Heart right ventricle (tissue), 16 donors: ENCODE data around the gene COX4I2. TPM values are rescaled to one million over a fixed set of nuclear protein-coding genes. Genes with fewer than 3 reads are reported as not detected.
A peak's percentile ranks its signal among the peaks of the same experiment; 100 is the strongest.

Experiments used
- ATAC-seq, 8 donors: fragments of 200-7000 bp; cut with Tn5 transposase; one replicate each; pipeline ENCODE4 v1.9.1; 2020; ENCODE audit warnings: mild to moderate bottlenecking in 8 of 8, moderate library complexity in 8 of 8, moderate number of reproducible peaks in 1 of 8
- DNase-seq, 2 donors: peaks; one replicate each; pipeline ENCODE4 v3.0.0-alpha.2; 2020
- H3K27ac ChIP-seq, 10 donors: fragments of 200-600 bp; sonication (generic) in 2 of 10; one replicate each; pipeline versions ENCODE4 v1.5.0 to v1.8.0; 2020 to 2022; ENCODE audit warnings: mild to moderate bottlenecking in 3 of 10
- H3K27me3 ChIP-seq, 7 donors: fragments of 200-600 bp; one replicate each; pipeline ENCODE4 v1.8.0; 2021 to 2022; ENCODE audit warnings: mild to moderate bottlenecking in 2 of 7
- H3K36me3 ChIP-seq, 9 donors: fragments of 200-600 bp; sonication (generic) in 1 of 9; one replicate each; pipeline versions ENCODE4 v1.5.0 to v1.8.0; 2020 to 2022; ENCODE audit warnings: mild to moderate bottlenecking in 2 of 9
- H3K4me1 ChIP-seq, 9 donors: fragments of 200-600 bp; sonication (generic) in 1 of 9; one replicate each; pipeline versions ENCODE4 v1.5.0 to v1.8.0; 2020 to 2022; ENCODE audit warnings: mild to moderate bottlenecking in 4 of 9
- H3K4me3 ChIP-seq, 10 donors: fragments of 200-600 bp; sonication (generic) in 2 of 10; one replicate each; pipeline versions ENCODE4 v1.5.0 to v1.8.0; 2020 to 2022; ENCODE audit warnings: mild to moderate bottlenecking in 7 of 10, moderate library complexity in 2 of 10
- H3K9me3 ChIP-seq, 11 donors: fragments of 200-600 bp in 10 of 11; sonication (generic) in 2 of 11; one replicate each; pipeline versions ENCODE4 v1.5.0 to v1.8.0; 2013 to 2022; ENCODE audit warnings: mild to moderate bottlenecking in 2 of 11, control low read depth in 1 of 11, moderate library complexity in 1 of 11
- CTCF ChIP-seq, 9 donors: fragments of 200-600 bp; sonication (generic) in 2 of 9; IDR thresholded peaks; one replicate each; pipeline versions ENCODE4 v1.5.0 to v1.8.0; 2021 to 2022; ENCODE audit warnings: antibody characterized with exemption in 9 of 9, mild to moderate bottlenecking in 5 of 9, moderate library complexity in 1 of 9
- WGBS, 2 donors: extraction: QIAGEN DNeasy Blood & Tissue Kit; methylation state at CpG; one replicate each; pipeline ENCODE4 v1.1.7; 2013; ENCODE audit warnings: inconsistent platforms in 1 of 2; 5-methylcytosine and 5-hydroxymethylcytosine counted together
- intact Hi-C, 10 donors: fragments of 100-400 bp; cut with DNase I; formaldehyde crosslinking; loops; one replicate each; pipeline versions ENCODE4 v1.11.1 to v1.14.2; 2022
- long read RNA-seq, 3 donors: library from polyadenylated mRNA; unstranded; transcript quantifications; one replicate each; pipeline ENCODE4 v2.0.0, GENCODE V29; 2020 to 2021
- polyA plus RNA-seq, 2 donors: library from polyadenylated mRNA; stranded (reverse); fragments of 200-250 nt; gene quantifications; one replicate each; pipeline ENCODE4 v1.2.3, GENCODE V29; 2013
- total RNA-seq, 10 donors: library from RNA; stranded (reverse); fragmentation: NEBNext Ultra II Directional in 3 of 10; extraction: Animal tissue kit (Norgen Biotek cat#: 25700) in 3 of 10; gene quantifications; one replicate each; pipeline versions ENCODE4 v1.2.1 to v1.2.4, GENCODE V29; 2021 to 2023
- donor health status: Arrhythmogenic right ventricular cardiomyopathy.
- donor health status: ischemic (EF 13 %, LVEDD 7.1; RV severe dilation, severe dysfunction).
- donor health status: healthy with polysubstance abuse.
- donor health status: DM: no; HTN: yes; CAD: no.
- donor health status: DM: no; HTN: no; CAD: no.
- donor health status: ischemic (EF 25% LVEDD 6.9; RV normal size, moderate dysfunction).
- donor health status: ischemic (EF 25% LVEDD 5.7; RV mildly dilated, moderate dysfunction).
- donor health status: healthy.
- donor health status: DM: yes; HTN: yes; CAD: no.
- donor health status: Ischemic cardiomyopathy.
- donor health status: ischemic (EF 35%, LVEDD 5.7; RV mildly dilated, moderate dysfunction).
- donor health status: nonischemic (EF 11% LVEDD 7.7; RV severe dilation, severe dysfunction).
- donor health status: DM: yes; HTN: yes; CAD: no.
- donor health status: PGD.
- donor health status: ischemic (EF 29% LVEDD 5.4; RV normal size, mild dysfunction).
- donor health status: nonischemic (EF 23%, LVEDD 6.1; RV moderate dilation, normal function).

Gene COX4I2
- 10 to 100 TPM in 3 of 10 donors, 1 to 10 TPM in 7; 3.8 to 20.1 (median 7.5) TPM for total RNA-seq
- polyA plus RNA-seq: 100 to 1,000 TPM in 1 of 2 donors, 10 to 100 TPM in 1; 30.4 to 103 TPM
- long read RNA-seq, donor 1, transcript COX4I2-201 (5 exons, 693 nt): major isoform, 7 of 8 reads
- long read RNA-seq, donor 1, partial matches to known transcripts: 0 of 8 reads
- long read RNA-seq, donor 1, other reads (novel, unspliced or antisense): 1 of 8 reads
- long read RNA-seq, donor 2, partial matches to known transcripts: 1 of 6 reads
- long read RNA-seq, donor 2, other reads (novel, unspliced or antisense): 0 of 6 reads
- long read RNA-seq, donor 3, partial matches to known transcripts: 1 of 3 reads
- long read RNA-seq, donor 3, other reads (novel, unspliced or antisense): 1 of 3 reads

DNA sequence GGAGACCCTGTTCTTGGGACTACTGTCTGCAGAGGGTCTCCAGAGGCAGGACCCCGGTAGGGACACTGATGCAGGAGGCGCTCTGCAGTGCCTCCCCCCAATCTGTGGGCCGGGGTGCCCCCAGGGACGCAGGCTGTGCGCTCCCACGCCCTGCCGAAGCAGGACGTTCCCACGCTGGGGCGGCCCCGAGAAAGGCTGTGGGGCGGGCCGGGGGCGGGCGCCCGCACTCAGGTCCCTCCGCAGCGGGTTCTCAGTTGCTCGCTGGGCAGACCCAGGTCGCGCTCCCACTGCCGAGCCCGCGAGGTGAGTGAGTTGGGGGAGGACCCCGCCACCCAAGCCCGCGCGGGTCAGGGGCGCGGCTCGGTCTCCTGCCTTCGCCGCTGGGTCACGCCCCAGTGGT, at the start of gene COX4I2:
Gene COX4I2, plus strand, starts transcription at position 253 of the 400 bp plus-strand sequence. CDS start 1,106 bp downstream, outside the sequence.
- H3K4me3 ChIP-seq: peak within 1 kb of the TSS in 9 of 10 donors; percentile 28 to 58 (median 41)
- H3K9me3 ChIP-seq: no peaks in the 10 kb centered on the region
- H3K4me1 ChIP-seq: peaks cover 0 to 14% (median 4%) of the 10 kb centered on the region in 9 donors
- H3K27ac ChIP-seq: peak within 1 kb of the TSS; percentile 50 to 91 (median 72)
- TF ChIP-seq CTCF (IDR thresholded peaks at IDR 0.05): no peak
- no peaks in the 10 kb centered on the region for H3K36me3 ChIP-seq
- peak; percentile 62 to 67 for DNase-seq
- WGBS, 2 donors: 24 to 31% methylated on average over 34 of the region's 34 CpGs
- peaks cover 0 to 7% (median 5%) of the 10 kb centered on the region in 7 donors for H3K27me3 ChIP-seq
- intact Hi-C loops: no loop called here
- peak; percentile 61 to 75 (median 70) for ATAC-seq

- Histone ChIP-seq H3K36me3 (no peaks in the 10 kb centered on the region), H3K27ac (peak overlapping the region in 6 of 10 donors; percentile 25 to 99 (median 64)), H3K4me3 (no peak overlapping the region), H3K9me3 (no peaks in the 10 kb centered on the region), H3K27me3 (peaks cover 0 to 17% (median 0%) of the 10 kb centered on the region in 7 donors), H3K4me1 (peaks cover 6 to 64% (median 27%) of the 10 kb centered on the region in 9 donors)
- TF ChIP-seq CTCF (IDR thresholded peaks at IDR 0.05): no peak
- 79 to 83% methylated on average over 7 of the region's 7 CpGs for WGBS, 2 donors
- no peak for DNase-seq
- ATAC-seq: no peak
- intact Hi-C loops: no loop called here
These were observed 46.9 kb upstream of the COX4I2 start for GRCh38 chr20:31590717-31591225.

DNA sequence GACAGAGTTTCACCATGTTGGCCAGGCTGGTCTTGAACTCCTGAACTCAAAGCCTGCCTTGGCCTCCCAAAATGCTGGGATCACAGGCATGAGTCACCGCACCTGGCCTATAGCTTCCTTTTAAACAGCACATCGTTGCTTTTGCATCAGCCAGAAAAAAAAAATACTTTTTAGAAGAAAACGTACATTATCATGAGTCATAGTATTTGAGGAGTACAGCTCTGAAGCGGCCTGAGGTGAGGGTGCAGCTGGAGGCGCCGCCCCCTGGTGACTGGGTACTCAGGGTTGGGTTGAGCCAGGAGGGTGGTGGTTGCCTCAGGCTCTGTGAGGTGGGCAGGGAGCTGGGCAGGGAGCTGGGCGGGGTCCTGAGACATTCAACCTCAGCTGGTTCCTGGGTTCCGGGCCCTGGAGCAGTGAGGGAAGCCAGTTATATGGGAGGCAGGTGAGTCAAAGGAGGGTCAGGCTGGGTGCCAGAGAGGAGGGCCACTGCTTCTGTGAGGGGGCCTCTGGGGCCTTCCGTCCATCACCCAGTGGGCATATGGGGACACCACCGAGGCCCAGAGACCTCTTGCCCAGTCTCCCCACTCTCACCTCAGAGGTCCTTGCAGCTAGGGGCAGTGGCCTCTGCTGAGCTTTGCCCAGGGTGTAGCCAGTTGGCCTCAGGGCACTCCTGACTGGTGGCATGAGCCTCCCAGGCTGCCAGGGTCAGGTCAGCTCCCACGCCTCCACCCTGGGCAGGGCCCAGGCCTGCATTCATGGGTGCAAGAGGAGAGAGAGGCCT, 44.3 kb upstream of the COX4I2 start:
- WGBS, 2 donors: 88 to 89% methylated on average over 11 of the region's 11 CpGs
- no peak for ATAC-seq
- intact Hi-C loops: loop anchor here in 2 of 10 donors (2.0 kb wide), 1 partner anchor 15 kb away; no protein-coding TSS in a partner anchor
- H3K36me3 ChIP-seq: no peaks in the 10 kb centered on the region
- no peak for DNase-seq
- no peaks in the 10 kb centered on the region for H3K9me3 ChIP-seq
- no peak for TF ChIP-seq CTCF (IDR thresholded peaks at IDR 0.05)
- peak overlapping the region; percentile 36 to 98 (median 86) for H3K27ac ChIP-seq
- H3K27me3 ChIP-seq: no peaks in the 10 kb centered on the region
- H3K4me3 ChIP-seq: no peak overlapping the region
- peaks cover 9 to 55% (median 25%) of the 10 kb centered on the region in 9 donors for H3K4me1 ChIP-seq

GRCh38 chr20:31594002-31594557, 43.6 kb upstream of the COX4I2 start:
- WGBS, 2 donors: 88 to 96% methylated on average over 12 to 13 of the region's 13 CpGs
- Histone ChIP-seq H3K9me3 (no peaks in the 10 kb centered on the region), H3K4me3 (no peak overlapping the region), H3K27me3 (no peaks in the 10 kb centered on the region), H3K36me3 (no peaks in the 10 kb centered on the region), H3K27ac (peak overlapping the region; percentile 36 to 98 (median 86)), H3K4me1 (peaks cover 9 to 48% (median 24%) of the 10 kb centered on the region in 9 donors)
- no peak for TF ChIP-seq CTCF (IDR thresholded peaks at IDR 0.05)
- ATAC-seq: no peak
- intact Hi-C loops: loop anchor here in 2 of 10 donors (2.0 kb wide), 1 partner anchor 15 kb away; no protein-coding TSS in a partner anchor
- no peak for DNase-seq
